Natural killer cell treated with Interleukin-12 subunit alpha and Interleukin-12 subunit beta and Interleukin-15 and Interleukin-18, amount 100 ng/mL, for 72 hours (primary cell): ENCODE results near the gene CTRB1. TPM values are rescaled to one million over a fixed set of nuclear protein-coding genes. Genes with fewer than 3 reads are reported as not detected.
"Not testable (repeated sequence)": the region's sequence is repeated elsewhere in the genome, so short reads cannot be mapped to it uniquely, and the experiment has no call there.

Experiments
- ATAC-seq, 2 donors: fragments of 150-1000 bp; cut with Tn5 transposase in 1 of 2; sonication (Bioruptor Pico), chemical (Tn5 transposase) in 1 of 2; 2 replicates each; pipeline ENCODE4 v1.10.0; 2021
- DNase-seq: peaks from one replicate; pipeline ENCODE4 v3.0.0; 2022; ENCODE audit warnings: low spot score
- H3K27ac Mint-ChIP-seq, 2 donors: 1 replicate in 1 of 2; 2 replicates in 1 of 2; pipeline ENCODE4 v1.8.0; 2022; ENCODE audit warnings: mixed read lengths in 2 of 2, mild to moderate bottlenecking in 1 of 2, moderate library complexity in 1 of 2
- H3K27me3 Mint-ChIP-seq, 2 donors: 1 replicate in 1 of 2; 2 replicates in 1 of 2; pipeline ENCODE4 v1.8.0; 2022; ENCODE audit warnings: mixed read lengths in 2 of 2
- H3K36me3 Mint-ChIP-seq: one replicate; pipeline ENCODE4 v1.8.0; 2022; ENCODE audit warnings: mixed read lengths
- H3K4me1 Mint-ChIP-seq, 2 donors: 1 replicate in 1 of 2; 2 replicates in 1 of 2; pipeline ENCODE4 v1.8.0; 2022; ENCODE audit warnings: low read depth in 2 of 2, mixed read lengths in 2 of 2, mild to moderate bottlenecking in 1 of 2
- H3K4me3 Mint-ChIP-seq: one replicate; pipeline ENCODE4 v1.8.0; 2022; ENCODE audit warnings: mixed read lengths
- H3K9me3 Mint-ChIP-seq: 2 replicates; pipeline ENCODE4 v1.8.0; 2022; ENCODE audit warnings: mixed read lengths
- total RNA-seq, 2 donors: library from RNA; stranded (reverse); gene quantifications; one replicate each; pipeline ENCODE4 v1.2.3, GENCODE V29; 2022

Gene CTRB1
- total RNA-seq, 2 donors from 2014 or later = not detected

GRCh38 chr16:75264999-75265910 lies 46.5 kb downstream of the CTRB1 start:
- DNase-seq = no peak
- peak overlapping the region; percentile 43 for H3K4me3 Mint-ChIP-seq
- H3K9me3 Mint-ChIP-seq = no peaks in the 10 kb centered on the region
- no peaks in the 10 kb centered on the region for H3K36me3 Mint-ChIP-seq
- ATAC-seq = no peak
- peaks cover 33 to 42% of the 10 kb centered on the region in 2 donors for H3K27me3 Mint-ChIP-seq
- peaks cover 0 to 2% of the 10 kb centered on the region in 2 donors for H3K4me1 Mint-ChIP-seq
- H3K27ac Mint-ChIP-seq = no peak overlapping the region

- ATAC-seq (peak in 1 of 2 donors; percentile 44), DNase-seq (no peak)
- Mint-ChIP-seq H3K36me3 (no peaks in the 10 kb centered on the region), H3K27ac (no peak overlapping the region), H3K9me3 (no peaks in the 10 kb centered on the region), H3K4me1 (peaks cover 0 to 2% of the 10 kb centered on the region in 2 donors), H3K27me3 (peaks cover 25 to 34% of the 10 kb centered on the region in 2 donors), H3K4me3 (peak overlapping the region; percentile 68)
Measured at GRCh38 chr16:75265911-75266701, 47.3 kb downstream of the CTRB1 start.

GRCh38 chr16:75266738-75267630 lies 48.2 kb downstream of the CTRB1 start:
- peaks cover 22 to 32% of the 10 kb centered on the region in 2 donors for H3K27me3 Mint-ChIP-seq
- no peak for DNase-seq
- H3K36me3 Mint-ChIP-seq = no peaks in the 10 kb centered on the region
- no peak for ATAC-seq
- H3K27ac Mint-ChIP-seq = no peak overlapping the region
- peak overlapping the region; percentile 68 for H3K4me3 Mint-ChIP-seq
- no peaks in the 10 kb centered on the region for H3K9me3 Mint-ChIP-seq
- peaks cover 0 to 2% of the 10 kb centered on the region in 2 donors for H3K4me1 Mint-ChIP-seq

- H3K27ac Mint-ChIP-seq = no peak overlapping the region
- peaks cover 0 to 2% of the 10 kb centered on the region in 2 donors for H3K4me1 Mint-ChIP-seq
- H3K4me3 Mint-ChIP-seq = no peak overlapping the region
- ATAC-seq (no peak), DNase-seq (no peak)
- no peaks in the 10 kb centered on the region for H3K36me3 Mint-ChIP-seq
- no peaks in the 10 kb centered on the region for H3K9me3 Mint-ChIP-seq
- peaks cover 20 to 28% of the 10 kb centered on the region in 2 donors for H3K27me3 Mint-ChIP-seq
Measured at GRCh38 chr16:75267631-75268264, 49.0 kb downstream of the CTRB1 start.

GRCh38 chr16:75269358-75269757 lies 50.6 kb downstream of the CTRB1 start:
- not testable (repeated sequence) for H3K36me3 Mint-ChIP-seq, DNase-seq, H3K27ac Mint-ChIP-seq, H3K4me3 Mint-ChIP-seq, H3K9me3 Mint-ChIP-seq, H3K4me1 Mint-ChIP-seq, ATAC-seq
- H3K27me3 Mint-ChIP-seq = peaks cover 13 to 22% of the 10 kb centered on the region in 2 donors

GRCh38 chr16:75271441-75272096 lies 52.8 kb downstream of the CTRB1 start:
- H3K27ac Mint-ChIP-seq = no peak overlapping the region
- no peaks in the 10 kb centered on the region for H3K4me1 Mint-ChIP-seq
- H3K4me3 Mint-ChIP-seq = no peak overlapping the region
- H3K9me3 Mint-ChIP-seq = no peaks in the 10 kb centered on the region
- no peak for DNase-seq
- no peak for ATAC-seq
- no peaks in the 10 kb centered on the region for H3K36me3 Mint-ChIP-seq
- peaks cover 10 to 17% of the 10 kb centered on the region in 2 donors for H3K27me3 Mint-ChIP-seq

- no peak for DNase-seq
- H3K27ac Mint-ChIP-seq = no peak overlapping the region
- H3K36me3 Mint-ChIP-seq = no peaks in the 10 kb centered on the region
- no peak for ATAC-seq
- no peak overlapping the region for H3K4me3 Mint-ChIP-seq
- no peaks in the 10 kb centered on the region for H3K9me3 Mint-ChIP-seq
- H3K4me1 Mint-ChIP-seq = no peaks in the 10 kb centered on the region
- H3K27me3 Mint-ChIP-seq = peaks cover 8 to 17% of the 10 kb centered on the region in 2 donors
Measured at GRCh38 chr16:75272097-75272551, 53.3 kb downstream of the CTRB1 start.

- not testable (repeated sequence) for H3K4me3 Mint-ChIP-seq
Measured at GRCh38 chr16:75272629-75273028, 53.8 kb downstream of the CTRB1 start.

GRCh38 chr16:75273054-75273925 lies 54.5 kb downstream of the CTRB1 start:
- H3K9me3 Mint-ChIP-seq = no peaks in the 10 kb centered on the region
- no peaks in the 10 kb centered on the region for H3K36me3 Mint-ChIP-seq
- H3K27me3 Mint-ChIP-seq = peaks cover 15 to 26% of the 10 kb centered on the region in 2 donors
- no peak overlapping the region for H3K27ac Mint-ChIP-seq
- H3K4me3 Mint-ChIP-seq = no peak overlapping the region
- DNase-seq = no peak
- no peak for ATAC-seq
- no peaks in the 10 kb centered on the region for H3K4me1 Mint-ChIP-seq

More at GRCh38 chr16:75272629-75273028, 53.8 kb downstream of the CTRB1 start:
- ATAC-seq, H3K36me3 Mint-ChIP-seq, H3K27ac Mint-ChIP-seq, DNase-seq, H3K4me1 Mint-ChIP-seq, H3K9me3 Mint-ChIP-seq: not testable (repeated sequence)
- peaks cover 12 to 22% of the 10 kb centered on the region in 2 donors for H3K27me3 Mint-ChIP-seq
